Loucy (cell line): ENCODE data around the gene F12.

Experiments used
- CTCF ChIP-seq: fragments of 200-600 bp; sonication (generic); conservative IDR thresholded peaks from 2 replicates; pipeline ENCODE4 v1.5.1; 2014; ENCODE audit warnings: mild to moderate bottlenecking, antibody characterized with exemption, low read length
- EZH2phosphoT487 ChIP-seq: fragments of 200-600 bp; IDR thresholded peaks from 2 replicates; pipeline ENCODE4 v1.6.1; 2018; ENCODE audit warnings: antibody characterized with exemption, mild to moderate bottlenecking, moderate library complexity, borderline replicate concordance

- no peak for TF ChIP-seq CTCF
- no peak for TF ChIP-seq EZH2phosphoT487
Measured at GRCh38 chr5:177359451-177359851, 49.9 kb downstream of the F12 start.
